ENCODE data around the gene HSD17B11. TPM values are rescaled to one million over a fixed set of nuclear protein-coding genes. Genes with fewer than 3 reads are reported as not detected.

Gene HSD17B11
- 29.9 TPM for polyA plus RNA-seq (2012; ENCODE audit: insufficient read depth, insufficient read length, low read depth)

GRCh38 chr4:87390891-87391575 lies at the start of gene HSD17B11:
Gene HSD17B11 (minus strand): TSS chr4:87391188. CDS start chr4:87391070, 118 bp downstream.
- peaks cover 5% of the 10 kb centered on the region; the same call in 1 of the 2 replicates for H3K9me3 ChIP-seq
- no peaks in the 10 kb centered on the region for H3K27me3 ChIP-seq
- TF ChIP-seq CTCF (IDR thresholded peaks at IDR 0.05; ENCODE audit: low read depth, low read length), result peak; percentile 27
- H3K4me3 ChIP-seq (ENCODE audit: low read depth, low read length), result peak within 1 kb of the TSS; percentile 83
- peak; percentile 93 for DNase-seq
- peaks cover 4% of the 10 kb centered on the region; the same call in 1 of the 2 replicates for H3K4me1 ChIP-seq
- H3K36me3 ChIP-seq, result peaks cover 9% of the 10 kb centered on the region

- H3K4me3 ChIP-seq (ENCODE audit: low read depth, low read length), result no peak overlapping the region
- peaks cover 2% of the 10 kb centered on the region; the same call in 1 of the 2 replicates for H3K4me1 ChIP-seq
- DNase-seq, result no peak
- no peaks in the 10 kb centered on the region for H3K27me3 ChIP-seq
- H3K36me3 ChIP-seq, result peaks cover 11% of the 10 kb centered on the region
- H3K9me3 ChIP-seq, result no peaks in the 10 kb centered on the region; the same call in 1 of the 2 replicates
- no peak for TF ChIP-seq CTCF (IDR thresholded peaks at IDR 0.05; ENCODE audit: low read depth, low read length)
Observed at GRCh38 chr4:87433342-87433741, 42.4 kb upstream of the HSD17B11 start.

- DNase-seq, result no peak
- no peak for TF ChIP-seq CTCF (IDR thresholded peaks at IDR 0.05; ENCODE audit: low read depth, low read length)
Observed at GRCh38 chr4:87430038-87430437, 39.0 kb upstream of the HSD17B11 start.

GRCh38 chr4:87428979-87429378 lies 38.0 kb upstream of the HSD17B11 start:
- Histone ChIP-seq H3K36me3 (no peaks in the 10 kb centered on the region), H3K27me3 (no peaks in the 10 kb centered on the region), H3K9me3 (no peaks in the 10 kb centered on the region; the same call in 1 of the 2 replicates), H3K4me1 (peaks cover 2% of the 10 kb centered on the region; the same call in 1 of the 2 replicates), H3K4me3 (ENCODE audit: low read depth, low read length) (no peak overlapping the region)
- TF ChIP-seq CTCF (IDR thresholded peaks at IDR 0.05; ENCODE audit: low read depth, low read length), result no peak
- no peak for DNase-seq

More at GRCh38 chr4:87430038-87430437, 39.0 kb upstream of the HSD17B11 start:
- no peak overlapping the region for H3K4me3 ChIP-seq (ENCODE audit: low read depth, low read length)
- H3K4me1 ChIP-seq, result no peaks in the 10 kb centered on the region
- H3K9me3 ChIP-seq, result no peaks in the 10 kb centered on the region; the same call in 1 of the 2 replicates
- peaks cover 2% of the 10 kb centered on the region for H3K36me3 ChIP-seq
- H3K27me3 ChIP-seq, result no peaks in the 10 kb centered on the region

- no peak for DNase-seq
- H3K27me3 ChIP-seq, result no peaks in the 10 kb centered on the region
- no peak overlapping the region for H3K4me3 ChIP-seq (ENCODE audit: low read depth, low read length)
- no peak for TF ChIP-seq CTCF (IDR thresholded peaks at IDR 0.05; ENCODE audit: low read depth, low read length)
- peaks cover 2% of the 10 kb centered on the region; the same call in 1 of the 2 replicates for H3K4me1 ChIP-seq
- H3K9me3 ChIP-seq, result no peaks in the 10 kb centered on the region; the same call in 1 of the 2 replicates
- no peaks in the 10 kb centered on the region for H3K36me3 ChIP-seq
Observed at GRCh38 chr4:87427518-87427868, 36.5 kb upstream of the HSD17B11 start.
